ENCODE measurements around the gene AQP11.
"Not testable (repeated sequence)": the region's sequence is repeated elsewhere in the genome, so short reads cannot be mapped to it uniquely, and the experiment has no call there.

Gene AQP11

GRCh38 chr11:77596626-77597025 lies 6.9 kb downstream of the AQP11 start:
- no peak for DNase-seq

- DNase-seq: no peak
Measured at GRCh38 chr11:77598195-77598594, 8.4 kb downstream of the AQP11 start.

GRCh38 chr11:77602381-77603088 lies 12.8 kb downstream of the AQP11 start:
- no peak for DNase-seq

GRCh38 chr11:77604281-77604680 lies 14.5 kb downstream of the AQP11 start:
- DNase-seq: no peak

- no peak for DNase-seq
Measured at GRCh38 chr11:77609234-77609633, 19.5 kb downstream of the AQP11 start.

GRCh38 chr11:77611921-77612320 lies 22.2 kb downstream of the AQP11 start:
- no peak for DNase-seq

- DNase-seq: no peak
Measured at GRCh38 chr11:77617892-77618291, 28.1 kb downstream of the AQP11 start.

- DNase-seq: peak; percentile 25
Measured at GRCh38 chr11:77619576-77620198, 29.9 kb downstream of the AQP11 start.

- DNase-seq: no peak
Measured at GRCh38 chr11:77630157-77630710, 40.5 kb downstream of the AQP11 start.

- DNase-seq: not testable (repeated sequence)
Measured at GRCh38 chr11:77633926-77634325, 44.2 kb downstream of the AQP11 start.

- no peak for DNase-seq
Measured at GRCh38 chr11:77636731-77637344, 47.1 kb downstream of the AQP11 start.

- DNase-seq: peak; percentile 92
Measured at GRCh38 chr11:77637345-77638165, 47.8 kb downstream of the AQP11 start, which contains the start of gene CLNS1A. TSS of gene CLNS1A (minus strand) at chr11:77637794. CDS start at chr11:77637714, 80 bp downstream.

GRCh38 chr11:77642228-77642627 lies 52.5 kb downstream of the AQP11 start:
- no peak for DNase-seq

GRCh38 chr11:77644887-77645286 lies 55.1 kb downstream of the AQP11 start:
- no peak for DNase-seq

GRCh38 chr11:77647654-77648305 lies 58.0 kb downstream of the AQP11 start:
- no peak for DNase-seq

GRCh38 chr11:77650123-77650522 lies 60.4 kb downstream of the AQP11 start:
- no peak for DNase-seq

GRCh38 chr11:77654770-77655434 lies 65.1 kb downstream of the AQP11 start:
- DNase-seq: no peak

- DNase-seq: no peak
Measured at GRCh38 chr11:77656362-77656761, 66.6 kb downstream of the AQP11 start.

- no peak for DNase-seq
Measured at GRCh38 chr11:77658213-77659013, 68.7 kb downstream of the AQP11 start.

All from NCI-H526 treated with DMSO at 0.1 percent for 48 hours (cell line).